A673 (cell line): ENCODE data around the gene ZNRD2.

ENCODE experiments used
- EZH2 ChIP-seq: fragments of 200-600 bp; sonication (generic); IDR thresholded peaks from 2 replicates; pipeline ENCODE4 v1.6.1; 2017; ENCODE audit warnings: borderline replicate concordance, low read depth, mild to moderate bottlenecking, mixed read lengths, antibody characterized with exemption, low read length; ENCODE audit not compliant: poor library complexity, severe bottlenecking
- TF ChIP-seq, protein P1 (sequence below): fragments of 300-800, 200-600 bp; sonication (generic); conservative IDR thresholded peaks from 2 replicates; pipeline ENCODE4 v1.5.1; 2017; ENCODE audit warnings: low read depth, mild to moderate bottlenecking, antibody characterized with exemption, low read length, moderate library complexity, mixed read lengths

DNA sequence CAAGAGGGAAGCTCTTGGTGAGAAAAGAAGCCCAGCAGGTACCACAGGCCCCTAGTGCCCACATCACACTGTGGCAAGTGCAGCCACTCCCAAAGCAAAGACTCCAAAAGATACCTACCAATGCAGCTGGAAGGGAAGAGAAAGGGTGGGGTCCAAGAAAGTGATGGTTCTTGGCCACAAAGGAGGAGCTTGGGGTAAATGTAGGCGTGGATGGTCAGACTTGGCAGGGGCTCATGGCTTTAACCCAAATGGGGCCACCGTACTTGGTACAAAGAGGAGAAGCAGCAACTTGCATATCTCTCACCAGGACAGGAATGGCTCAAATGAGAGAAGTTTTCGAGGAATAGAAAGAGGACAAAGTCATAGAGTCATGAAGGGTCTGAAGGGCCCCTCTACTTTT, 39.0 kb downstream of the ZNRD2 start:
- TF ChIP-seq, protein P1, sequence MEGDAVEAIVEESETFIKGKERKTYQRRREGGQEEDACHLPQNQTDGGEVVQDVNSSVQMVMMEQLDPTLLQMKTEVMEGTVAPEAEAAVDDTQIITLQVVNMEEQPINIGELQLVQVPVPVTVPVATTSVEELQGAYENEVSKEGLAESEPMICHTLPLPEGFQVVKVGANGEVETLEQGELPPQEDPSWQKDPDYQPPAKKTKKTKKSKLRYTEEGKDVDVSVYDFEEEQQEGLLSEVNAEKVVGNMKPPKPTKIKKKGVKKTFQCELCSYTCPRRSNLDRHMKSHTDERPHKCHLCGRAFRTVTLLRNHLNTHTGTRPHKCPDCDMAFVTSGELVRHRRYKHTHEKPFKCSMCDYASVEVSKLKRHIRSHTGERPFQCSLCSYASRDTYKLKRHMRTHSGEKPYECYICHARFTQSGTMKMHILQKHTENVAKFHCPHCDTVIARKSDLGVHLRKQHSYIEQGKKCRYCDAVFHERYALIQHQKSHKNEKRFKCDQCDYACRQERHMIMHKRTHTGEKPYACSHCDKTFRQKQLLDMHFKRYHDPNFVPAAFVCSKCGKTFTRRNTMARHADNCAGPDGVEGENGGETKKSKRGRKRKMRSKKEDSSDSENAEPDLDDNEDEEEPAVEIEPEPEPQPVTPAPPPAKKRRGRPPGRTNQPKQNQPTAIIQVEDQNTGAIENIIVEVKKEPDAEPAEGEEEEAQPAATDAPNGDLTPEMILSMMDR, result no peak
- no peak for TF ChIP-seq EZH2
